Lower leg skin (tissue), 3 donors: ENCODE data around the gene CTBP2.

Source experiments
- POLR2A ChIP-seq, 2 donors: fragments of 450-650 bp; IDR thresholded peaks; one replicate each; pipeline ENCODE4 v1.6.1; 2016 to 2017; ENCODE audit warnings: antibody characterized with exemption in 2 of 2, mild to moderate bottlenecking in 1 of 2, moderate library complexity in 1 of 2
- TF ChIP-seq, protein P1 (sequence below), 3 donors: fragments of 450-650 bp; IDR thresholded peaks; one replicate each; pipeline ENCODE4 v1.5.1; 2016; ENCODE audit warnings: antibody characterized with exemption in 3 of 3, mild to moderate bottlenecking in 3 of 3, moderate library complexity in 2 of 3

DNA sequence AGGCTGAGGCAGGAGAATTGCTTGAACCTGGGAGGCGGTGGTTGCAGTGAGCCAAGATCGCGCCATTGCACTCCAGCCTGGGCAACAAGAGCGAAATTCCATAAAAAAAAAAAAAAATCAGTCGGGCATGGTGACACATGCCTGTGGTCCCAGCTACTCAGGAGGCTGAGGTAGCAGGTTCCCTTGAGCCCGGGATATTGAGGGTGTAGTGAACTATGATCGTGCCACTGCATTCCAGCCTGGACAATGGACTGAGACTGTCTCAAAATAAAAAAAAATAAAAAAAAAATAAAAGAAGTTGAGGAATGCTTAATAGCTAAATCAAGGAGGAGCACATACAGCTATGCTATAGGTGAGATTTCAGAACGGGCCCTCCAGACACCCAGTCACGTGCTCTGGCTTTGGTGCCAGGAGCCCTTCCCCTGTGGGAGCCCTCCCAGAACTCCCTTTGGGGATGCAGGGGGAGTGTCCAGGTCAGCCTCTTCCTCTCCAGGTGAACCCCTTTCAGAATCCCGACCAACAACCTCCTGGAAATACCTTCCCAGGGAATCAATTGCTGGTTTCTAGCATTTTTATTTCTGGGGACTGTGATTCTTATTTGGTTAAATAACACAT is 42.9 kb upstream of the CTBP2 start:
- TF ChIP-seq, protein P1, sequence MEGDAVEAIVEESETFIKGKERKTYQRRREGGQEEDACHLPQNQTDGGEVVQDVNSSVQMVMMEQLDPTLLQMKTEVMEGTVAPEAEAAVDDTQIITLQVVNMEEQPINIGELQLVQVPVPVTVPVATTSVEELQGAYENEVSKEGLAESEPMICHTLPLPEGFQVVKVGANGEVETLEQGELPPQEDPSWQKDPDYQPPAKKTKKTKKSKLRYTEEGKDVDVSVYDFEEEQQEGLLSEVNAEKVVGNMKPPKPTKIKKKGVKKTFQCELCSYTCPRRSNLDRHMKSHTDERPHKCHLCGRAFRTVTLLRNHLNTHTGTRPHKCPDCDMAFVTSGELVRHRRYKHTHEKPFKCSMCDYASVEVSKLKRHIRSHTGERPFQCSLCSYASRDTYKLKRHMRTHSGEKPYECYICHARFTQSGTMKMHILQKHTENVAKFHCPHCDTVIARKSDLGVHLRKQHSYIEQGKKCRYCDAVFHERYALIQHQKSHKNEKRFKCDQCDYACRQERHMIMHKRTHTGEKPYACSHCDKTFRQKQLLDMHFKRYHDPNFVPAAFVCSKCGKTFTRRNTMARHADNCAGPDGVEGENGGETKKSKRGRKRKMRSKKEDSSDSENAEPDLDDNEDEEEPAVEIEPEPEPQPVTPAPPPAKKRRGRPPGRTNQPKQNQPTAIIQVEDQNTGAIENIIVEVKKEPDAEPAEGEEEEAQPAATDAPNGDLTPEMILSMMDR (IDR thresholded peaks at IDR 0.05) = no peak
- no peak for TF ChIP-seq POLR2A (IDR thresholded peaks at IDR 0.05)
